IMR-90 (cell line): ENCODE results near the gene OXSR1. TPM values are rescaled to one million over a fixed set of nuclear protein-coding genes. Genes with fewer than 3 reads are reported as not detected.
"Not testable (repeated sequence)": the region's sequence is repeated elsewhere in the genome, so short reads cannot be mapped to it uniquely, and the experiment has no call there.

Source experiments
- ATAC-seq: fragments of 200-7000 bp; cut with Tn5 transposase; 2 replicates; pipeline ENCODE4 v1.9.1; 2020; ENCODE audit warnings: low read depth, mild to moderate bottlenecking, moderate library complexity
- BruUV-seq: library from RNA; stranded (reverse); fragments of 400-500 nt; replicated peaks from 2 replicates; lab custom pipeline; 2021; lab: Mats Ljungman, UMichigan
- CTCF ChIA-PET: fragments of 300-600 bp; formaldehyde crosslinking; extraction: SDS; loops from one replicate; lab custom pipeline; 2021; ENCODE audit warnings: antibody characterized with exemption; lab: Yijun Ruan, JAX
- POLR2A ChIA-PET: fragments of 300-600 bp; sonication (Branson Sonifier 250); formaldehyde crosslinking; loops from one replicate; lab custom pipeline; 2022; ENCODE audit warnings: antibody characterized with exemption; ENCODE audit not compliant: unreplicated experiment; lab: Charles Lee
- DNase-seq: peaks from one replicate; pipeline ENCODE4 v3.0.0; 2013
- H2AFZ ChIP-seq: replicated peaks from 2 replicates; pipeline ENCODE3; 2013; ENCODE audit warnings: low read length, mild to moderate bottlenecking; ENCODE audit not compliant: poor library complexity
- H2AK5ac ChIP-seq: 2 replicates; pipeline ENCODE4 v1.6.1; 2013; ENCODE audit warnings: low read depth, low read length, inconsistent platforms
- H2AK9ac ChIP-seq: replicated peaks from 2 replicates; pipeline ENCODE3; 2013; ENCODE audit warnings: mild to moderate bottlenecking, low read depth, low read length, moderate library complexity; ENCODE audit not compliant: poor library complexity
- H2BK120ac ChIP-seq: 2 replicates; pipeline ENCODE4 v1.6.1; 2013; ENCODE audit warnings: low read depth, low read length, inconsistent platforms
- H2BK15ac ChIP-seq: 3 replicates; pipeline ENCODE4 v1.6.1; 2013; ENCODE audit warnings: low read depth, low read length, inconsistent platforms
- H2BK20ac ChIP-seq: 2 replicates; pipeline ENCODE4 v1.6.1; 2013; ENCODE audit warnings: low read depth, mild to moderate bottlenecking, inconsistent platforms, low read length, moderate library complexity
- H2BK5ac ChIP-seq: 2 replicates; pipeline ENCODE4 v1.6.1; 2013; ENCODE audit warnings: mild to moderate bottlenecking, low read depth, low read length, inconsistent platforms; ENCODE audit not compliant: poor library complexity, severe bottlenecking
- H3K14ac ChIP-seq: replicated peaks from 2 replicates; pipeline ENCODE4 v1.6.1; 2013; ENCODE audit warnings: low read depth, low read length, inconsistent platforms
- H3K18ac ChIP-seq: 2 replicates; pipeline ENCODE4 v1.6.1; 2013; ENCODE audit warnings: low read depth, low read length, control low read depth
- H3K23ac ChIP-seq: 2 replicates; pipeline ENCODE4 v1.6.1; 2013; ENCODE audit warnings: low read depth, low read length, inconsistent platforms
- H3K27ac ChIP-seq: 2 replicates; pipeline ENCODE4 v1.5.1; 2013; ENCODE audit warnings: mild to moderate bottlenecking, control low read depth, low read length; ENCODE audit not compliant: insufficient read depth
- H3K27me3 ChIP-seq: 2 replicates; pipeline ENCODE4 v1.6.1; 2013; ENCODE audit warnings: low read length; ENCODE audit not compliant: control insufficient read depth, insufficient read depth
- H3K36me3 ChIP-seq: 2 replicates; pipeline ENCODE4 v1.6.1; 2013; ENCODE audit warnings: low read length, mixed read lengths; ENCODE audit not compliant: control insufficient read depth, insufficient read depth
- H3K4ac ChIP-seq: 2 replicates; pipeline ENCODE4 v1.6.1; 2013; ENCODE audit warnings: low read depth, low read length, inconsistent platforms
- H3K4me1 ChIP-seq: 2 replicates; pipeline ENCODE4 v1.6.1; 2013; ENCODE audit warnings: low read length, mixed read lengths; ENCODE audit not compliant: control insufficient read depth, insufficient read depth
- H3K4me2 ChIP-seq: 2 replicates; pipeline ENCODE4 v1.6.1; 2013; ENCODE audit warnings: low read depth, mild to moderate bottlenecking, control low read depth, low read length, moderate library complexity
- H3K4me3 ChIP-seq: 2 replicates; pipeline ENCODE4 v1.5.1; 2013; ENCODE audit warnings: low read depth, mild to moderate bottlenecking, control low read depth, low read length, moderate library complexity; ENCODE audit not compliant: insufficient read depth
- H3K56ac ChIP-seq: 2 replicates; pipeline ENCODE4 v1.6.1; 2013; ENCODE audit warnings: low read length, inconsistent platforms; ENCODE audit not compliant: insufficient read depth; ENCODE audit errors: extremely low read depth
- H3K79me1 ChIP-seq, 2 experiments: 2 replicates each; pipeline ENCODE4 v1.6.1; 2013; ENCODE audit warnings: low read length in 2 of 2, inconsistent platforms in 1 of 2, low read depth in 1 of 2
- H3K9ac ChIP-seq: 2 replicates; pipeline ENCODE4 v1.6.1; 2013; ENCODE audit warnings: low read depth, low read length, control low read depth
- H3K9me1 ChIP-seq: 2 replicates; pipeline ENCODE4 v1.6.1; 2013; ENCODE audit warnings: low read length, inconsistent platforms; ENCODE audit not compliant: insufficient read depth
- H3K9me3 ChIP-seq: 2 replicates; pipeline ENCODE4 v1.6.1; 2013; ENCODE audit warnings: low read length; ENCODE audit not compliant: control insufficient read depth, insufficient read depth
- H4K20me1 ChIP-seq: 2 replicates; pipeline ENCODE4 v1.6.1; 2013; ENCODE audit warnings: low read length, inconsistent platforms; ENCODE audit not compliant: insufficient read depth
- H4K5ac ChIP-seq: 2 replicates; pipeline ENCODE4 v1.6.1; 2013; ENCODE audit warnings: mild to moderate bottlenecking, low read depth, low read length, control low read depth
- H4K8ac ChIP-seq, 2 experiments: 2 replicates each; pipeline ENCODE4 v1.6.1; 2013; ENCODE audit warnings: low read depth in 2 of 2, low read length in 2 of 2, control low read depth in 1 of 2, inconsistent platforms in 1 of 2
- H4K91ac ChIP-seq: 2 replicates; pipeline ENCODE4 v1.6.1; 2013; ENCODE audit warnings: low read depth, low read length, inconsistent platforms; ENCODE audit not compliant: insufficient read depth
- CEBPB ChIP-seq: IDR thresholded peaks from 2 replicates; pipeline ENCODE4 v1.6.1; 2012; ENCODE audit warnings: low read depth, low read length, improper control_type of control experiment
- CHD1 ChIP-seq: IDR thresholded peaks from 2 replicates; pipeline ENCODE4 v1.6.1; 2012; ENCODE audit warnings: low read depth, low read length, improper control_type of control experiment
- FOS ChIP-seq: fragments of 150-350 bp; IDR thresholded peaks from 2 replicates; pipeline ENCODE4 v1.6.1; 2016; ENCODE audit warnings: low read depth, low read length
- MAFK ChIP-seq: IDR thresholded peaks from 2 replicates; pipeline ENCODE4 v1.6.1; 2012; ENCODE audit warnings: low read depth, low read length, improper control_type of control experiment
- MXI1 ChIP-seq: IDR thresholded peaks from 2 replicates; pipeline ENCODE4 v1.6.1; 2012; ENCODE audit warnings: low read depth, mild to moderate bottlenecking, low read length, moderate library complexity, borderline replicate concordance
- USF2 ChIP-seq: fragments of 150-350 bp; IDR thresholded peaks from 2 replicates; pipeline ENCODE4 v1.6.1; 2017; ENCODE audit warnings: mild to moderate bottlenecking, antibody characterized with exemption, low read length, low read depth
- WGBS, 2 experiments: methylation state at CpG; one replicate each; pipeline versions ENCODE4 v1.1.5 to v1.1.7; 2013; ENCODE audit warnings: missing lambda C conversion rate in 2 of 2; ENCODE audit not compliant: insufficient read length in 1 of 2; ENCODE audit errors: extremely low coverage in 2 of 2; 5-methylcytosine and 5-hydroxymethylcytosine counted together
- dilution Hi-C: fragments of 300-500 bp; cut with HindIII; formaldehyde crosslinking; loops from one replicate; pipeline ENCODE4 v1.14.3; 2018; ENCODE audit warnings: low sequenced_read_pairs; ENCODE audit not compliant: unreplicated experiment
- in situ Hi-C: fragments of 300-500 bp; cut with MboI; formaldehyde crosslinking; loops from 3 replicates; pipeline ENCODE4 v1.14.3; 2019; ENCODE audit warnings: low sequenced_read_pairs, inconsistent platforms, mixed read lengths
- intact Hi-C: fragments of 100-400 bp; cut with micrococcal nuclease; formaldehyde crosslinking; loops from 2 replicates; pipeline ENCODE4 v1.10.0; 2022
- polyA plus RNA-seq, 3 experiments: library from polyadenylated mRNA; depleted of rRNA; stranded (reverse); fragments of >200 nt; gene quantifications; 2 replicates each; pipeline ENCODE4 v1.2.3, GENCODE V29; 2012; ENCODE audit warnings: low replicate concordance in 1 of 3
- total RNA-seq: library from RNA; depleted of rRNA; stranded (reverse); fragments of >200 nt; gene quantifications from 2 replicates; pipeline ENCODE4 v1.2.3, GENCODE V29; 2012

The OXSR1 gene
- total and polyA plus RNA-seq, 2 of the 4 experiments (the other 2 are of a cell fraction): 32.9 to 37.6 TPM

GRCh38 chr3:38284756-38285150 lies 119.4 kb downstream of the OXSR1 start:
- Histone ChIP-seq H2BK5ac (no peak overlapping the region), H3K4me2 (no peak overlapping the region), H4K20me1 (no peaks in the 10 kb centered on the region), H3K4me1 (no peaks in the 10 kb centered on the region), H2BK120ac (no peak overlapping the region), H3K14ac (no peak overlapping the region), H3K79me1 (no peaks in the 10 kb centered on the region), H3K9ac (no peak overlapping the region), H4K5ac (no peak overlapping the region), H2AK9ac (no peak overlapping the region), H3K4ac (no peak overlapping the region), H3K27me3 (no peaks in the 10 kb centered on the region), H2AFZ (no peak overlapping the region), H3K9me3 (no peaks in the 10 kb centered on the region), H4K91ac (no peak overlapping the region), H2BK15ac (no peak overlapping the region), H3K56ac (no peak overlapping the region), H2BK20ac (no peak overlapping the region), H3K4me3 (no peak overlapping the region), H4K8ac (no peak overlapping the region), H3K36me3 (no peaks in the 10 kb centered on the region), H3K18ac (no peak overlapping the region), H3K23ac (no peak overlapping the region), H3K27ac (no peak overlapping the region), H2AK5ac (no peak overlapping the region), H3K9me1 (no peaks in the 10 kb centered on the region)
- in situ Hi-C loops: no loop called here
- intact Hi-C loops: no loop called here
- BruUV-seq: no TSS peak
- dilution Hi-C loops: no loop called here
- TF ChIP-seq CEBPB (no peak), MAFK (no peak), USF2 (no peak), MXI1 (no peak), FOS (no peak), CHD1 (no peak)
- DNase-seq (peak; percentile 36), ATAC-seq (no peak; the same call in 1 of the 2 replicates)
- CTCF ChIA-PET: no interaction called here
- no CpG with 5 or more reads among the region's 6 CpGs for WGBS, 2 experiments
- POLR2A ChIA-PET: no interaction called here

GRCh38 chr3:38289286-38290217 lies 124.2 kb downstream of the OXSR1 start:
- dilution Hi-C loops, POLR2A ChIA-PET, H3K4me3 ChIP-seq, H2BK20ac ChIP-seq, H3K79me1 ChIP-seq, H3K14ac ChIP-seq, ATAC-seq, H3K4ac ChIP-seq, DNase-seq, intact Hi-C loops, H3K23ac ChIP-seq, H3K56ac ChIP-seq, H4K91ac ChIP-seq, H3K27ac ChIP-seq, H3K27me3 ChIP-seq, H3K9me3 ChIP-seq, H3K18ac ChIP-seq, H3K9ac ChIP-seq, CTCF ChIA-PET, H2BK15ac ChIP-seq, BruUV-seq, H2BK120ac ChIP-seq, H2BK5ac ChIP-seq, H4K20me1 ChIP-seq, H3K4me1 ChIP-seq, H3K9me1 ChIP-seq, H4K8ac ChIP-seq, H3K4me2 ChIP-seq, H4K5ac ChIP-seq, H3K36me3 ChIP-seq, in situ Hi-C loops, H2AK5ac ChIP-seq, H2AK9ac ChIP-seq, H2AFZ ChIP-seq: not testable (repeated sequence)
- WGBS, 2 experiments: 89% methylated on average over 9 of the region's 16 CpGs; no CpG with 5 or more reads in 1 of the 2 experiments
